AG09309 (cell line): ENCODE data around the gene TTC13.

Experiments
- DNase-seq: peaks from one replicate; pipeline ENCODE4 v3.0.0-alpha.2; 2010; ENCODE audit warnings: low read depth
- H3K4me3 ChIP-seq: 2 replicates; pipeline ENCODE4 v1.5.1; 2011; ENCODE audit warnings: mild to moderate bottlenecking, low read depth, low read length, moderate library complexity; ENCODE audit not compliant: control insufficient read depth
- CTCF ChIP-seq: IDR thresholded peaks from 2 replicates; pipeline ENCODE4 v1.5.1; 2011; ENCODE audit warnings: mild to moderate bottlenecking, low read depth, low read length, inconsistent platforms; ENCODE audit not compliant: insufficient read depth, control insufficient read depth; ENCODE audit errors: missing control alignments

Gene TTC13

GRCh38 chr1:230958370-230958769, 20.3 kb downstream of the TTC13 start:
- no peak for DNase-seq

GRCh38 chr1:230957580-230957989, 21.1 kb downstream of the TTC13 start:
- TF ChIP-seq CTCF, result no peak
- DNase-seq, result no peak
- no peak overlapping the region for H3K4me3 ChIP-seq

More at GRCh38 chr1:230958370-230958769, 20.3 kb downstream of the TTC13 start:
- H3K4me3 ChIP-seq, result no peak overlapping the region
- no peak for TF ChIP-seq CTCF

- no peak for TF ChIP-seq CTCF
- no peak for DNase-seq
- no peak overlapping the region for H3K4me3 ChIP-seq
These were observed 28.3 kb downstream of the TTC13 start for GRCh38 chr1:230950404-230950803.

- no peak for DNase-seq
- TF ChIP-seq CTCF, result no peak
- H3K4me3 ChIP-seq, result no peak overlapping the region
These were observed 29.8 kb downstream of the TTC13 start for GRCh38 chr1:230948903-230949302.

- no peak overlapping the region for H3K4me3 ChIP-seq
- DNase-seq, result no peak
These were observed 30.4 kb downstream of the TTC13 start for GRCh38 chr1:230948301-230948700.

GRCh38 chr1:230943048-230943593, 35.5 kb downstream of the TTC13 start:
- no peak for TF ChIP-seq CTCF
- no peak overlapping the region for H3K4me3 ChIP-seq
- DNase-seq, result no peak

More at GRCh38 chr1:230948301-230948700, 30.4 kb downstream of the TTC13 start:
- TF ChIP-seq CTCF, result no peak

GRCh38 chr1:230940848-230941247, 37.8 kb downstream of the TTC13 start:
- DNase-seq, result peak; percentile 8
- H3K4me3 ChIP-seq, result no peak overlapping the region
- TF ChIP-seq CTCF, result no peak
